ENCODE data around the gene OOEP. TPM values are rescaled to one million over a fixed set of nuclear protein-coding genes. Genes with fewer than 3 reads are reported as not detected.
A peak's percentile ranks its signal among the peaks of the same experiment; 100 is the strongest.
"Not testable (repeated sequence)": the region's sequence is repeated elsewhere in the genome, so short reads cannot be mapped to it uniquely, and the experiment has no call there.

Gene OOEP
- total RNA-seq, 4 donors from 2014 or later, result not detected

DNA sequence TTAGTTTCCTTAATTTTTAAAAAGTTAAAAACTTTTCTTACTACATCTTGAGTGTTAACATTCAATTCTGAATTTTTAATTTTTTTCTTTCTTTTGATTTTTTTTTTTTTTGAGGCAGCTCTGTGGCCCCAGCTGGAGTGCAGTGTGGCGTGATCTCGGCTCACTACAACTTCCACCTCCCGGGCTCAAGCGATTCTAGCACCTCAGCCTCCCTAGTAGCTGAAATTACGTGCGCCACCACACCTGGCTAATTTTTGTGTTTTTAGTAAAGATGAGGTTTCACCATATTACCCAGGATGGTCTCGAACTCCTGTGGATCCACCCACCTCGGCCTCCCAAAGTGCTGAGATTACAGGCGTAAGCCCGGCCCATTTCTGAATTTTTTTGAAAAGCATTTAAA lies 26.2 kb upstream of the OOEP start:
- TF ChIP-seq, protein P1, sequence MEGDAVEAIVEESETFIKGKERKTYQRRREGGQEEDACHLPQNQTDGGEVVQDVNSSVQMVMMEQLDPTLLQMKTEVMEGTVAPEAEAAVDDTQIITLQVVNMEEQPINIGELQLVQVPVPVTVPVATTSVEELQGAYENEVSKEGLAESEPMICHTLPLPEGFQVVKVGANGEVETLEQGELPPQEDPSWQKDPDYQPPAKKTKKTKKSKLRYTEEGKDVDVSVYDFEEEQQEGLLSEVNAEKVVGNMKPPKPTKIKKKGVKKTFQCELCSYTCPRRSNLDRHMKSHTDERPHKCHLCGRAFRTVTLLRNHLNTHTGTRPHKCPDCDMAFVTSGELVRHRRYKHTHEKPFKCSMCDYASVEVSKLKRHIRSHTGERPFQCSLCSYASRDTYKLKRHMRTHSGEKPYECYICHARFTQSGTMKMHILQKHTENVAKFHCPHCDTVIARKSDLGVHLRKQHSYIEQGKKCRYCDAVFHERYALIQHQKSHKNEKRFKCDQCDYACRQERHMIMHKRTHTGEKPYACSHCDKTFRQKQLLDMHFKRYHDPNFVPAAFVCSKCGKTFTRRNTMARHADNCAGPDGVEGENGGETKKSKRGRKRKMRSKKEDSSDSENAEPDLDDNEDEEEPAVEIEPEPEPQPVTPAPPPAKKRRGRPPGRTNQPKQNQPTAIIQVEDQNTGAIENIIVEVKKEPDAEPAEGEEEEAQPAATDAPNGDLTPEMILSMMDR (IDR thresholded peaks at IDR 0.05), result no peak
- TF ChIP-seq POLR2A (IDR thresholded peaks at IDR 0.05), result no peak

DNA sequence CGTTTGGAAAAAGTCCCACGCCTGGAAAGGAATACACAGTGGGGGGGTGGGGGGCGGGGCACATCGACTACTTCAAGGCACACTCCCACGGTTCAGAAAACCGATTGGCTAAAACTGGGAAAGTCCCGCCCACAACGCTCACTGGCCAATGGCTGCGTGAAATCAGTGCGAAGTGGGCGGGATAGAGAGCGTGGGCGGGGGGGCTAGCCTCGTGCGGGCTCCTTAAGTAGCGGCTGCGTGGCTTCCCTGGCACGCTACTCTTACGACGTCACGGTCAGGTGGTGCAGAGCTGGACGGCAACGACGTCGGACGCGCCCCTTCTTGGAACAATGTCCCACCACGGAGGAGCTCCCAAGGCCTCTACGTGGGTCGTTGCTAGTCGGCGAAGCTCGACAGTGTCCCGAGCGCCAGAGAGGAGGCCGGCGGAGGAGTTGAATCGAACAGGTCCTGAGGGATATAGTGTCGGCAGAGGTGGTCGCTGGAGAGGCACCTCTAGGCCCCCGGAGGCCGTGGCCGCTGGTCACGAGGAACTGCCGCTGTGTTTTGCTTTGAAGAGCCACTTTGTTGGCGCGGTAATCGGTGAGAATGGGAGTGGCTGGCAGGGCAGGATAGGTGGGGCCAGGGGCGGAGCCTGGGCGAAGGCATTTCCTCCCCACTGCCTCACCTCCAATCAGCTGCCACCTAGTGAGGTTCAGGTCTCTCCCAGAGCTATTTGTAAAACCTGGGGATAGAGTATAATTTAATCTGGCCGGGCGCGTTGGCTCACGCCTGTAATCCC lies 25.1 kb upstream of the OOEP start, which contains the start of gene DDX43:
Gene DDX43 (plus strand): TSS at position 252 of the 778 bp plus-strand sequence. CDS start 78 bp downstream, at position 330.
- peak; percentile 57 to 61 for DNase-seq
- no peak within 1 kb of the TSS for H3K27ac ChIP-seq
- H3K36me3 ChIP-seq, result no peaks in the 10 kb centered on the region
- intact Hi-C loops (cut with DNase I), result no loop called here
- 65 to 71% methylated on average over 53 to 54 of the region's 54 CpGs for WGBS, 2 donors
- H3K9me3 ChIP-seq, result no peaks in the 10 kb centered on the region
- no peaks in the 10 kb centered on the region for H3K27me3 ChIP-seq
- no peak within 1 kb of the TSS for H3K4me3 ChIP-seq (replicated peaks in 1 of 3)
- no peak for TF ChIP-seq POLR2A (IDR thresholded peaks at IDR 0.05)
- TF ChIP-seq, protein P1 (IDR thresholded peaks at IDR 0.05), result no peak
- H3K4me1 ChIP-seq, result no peaks in the 10 kb centered on the region

More for the DNA sequence above, 26.2 kb upstream of the OOEP start:
- DNase-seq, result no peak
- Histone ChIP-seq H3K36me3 (no peaks in the 10 kb centered on the region), H3K27ac (no peak overlapping the region), H3K27me3 (no peaks in the 10 kb centered on the region), H3K4me3 (replicated peaks in 1 of 3) (no peak overlapping the region), H3K4me1 (no peaks in the 10 kb centered on the region), H3K9me3 (no peaks in the 10 kb centered on the region)
- 85 to 87% methylated on average over 10 of the region's 10 CpGs for WGBS, 2 donors
- intact Hi-C loops (cut with DNase I), result no loop called here

DNA sequence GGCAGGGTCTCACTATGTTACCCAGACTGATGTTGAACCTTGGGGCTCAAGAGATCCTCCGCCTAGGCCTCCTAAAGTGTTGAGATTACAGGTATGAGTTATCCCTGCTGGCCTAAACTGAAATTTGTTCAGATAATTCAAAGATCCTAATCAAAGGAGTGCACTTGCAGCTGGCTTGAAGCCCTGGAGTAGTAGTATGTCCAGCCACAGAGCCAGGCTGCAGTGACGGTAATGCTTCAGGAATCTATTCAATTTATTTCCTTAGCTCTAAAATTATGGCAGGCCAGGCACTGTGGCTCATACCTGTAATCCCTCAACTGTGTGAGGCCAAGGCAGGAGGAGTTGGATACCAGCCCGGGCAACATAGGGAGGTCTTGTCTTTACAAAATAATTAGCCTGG lies 23.6 kb upstream of the OOEP start:
- no peaks in the 10 kb centered on the region for H3K4me1 ChIP-seq
- no peak overlapping the region for H3K4me3 ChIP-seq (replicated peaks in 1 of 3)
- H3K9me3 ChIP-seq, result no peaks in the 10 kb centered on the region
- DNase-seq, result no peak
- WGBS, 2 donors, result 89 to 100% methylated on average over 2 to 3 of the region's 3 CpGs
- H3K36me3 ChIP-seq, result no peaks in the 10 kb centered on the region
- TF ChIP-seq, protein P1 (IDR thresholded peaks at IDR 0.05), result no peak
- TF ChIP-seq POLR2A (IDR thresholded peaks at IDR 0.05), result no peak
- no peak overlapping the region for H3K27ac ChIP-seq
- intact Hi-C loops (cut with DNase I), result no loop called here
- no peaks in the 10 kb centered on the region for H3K27me3 ChIP-seq

DNA sequence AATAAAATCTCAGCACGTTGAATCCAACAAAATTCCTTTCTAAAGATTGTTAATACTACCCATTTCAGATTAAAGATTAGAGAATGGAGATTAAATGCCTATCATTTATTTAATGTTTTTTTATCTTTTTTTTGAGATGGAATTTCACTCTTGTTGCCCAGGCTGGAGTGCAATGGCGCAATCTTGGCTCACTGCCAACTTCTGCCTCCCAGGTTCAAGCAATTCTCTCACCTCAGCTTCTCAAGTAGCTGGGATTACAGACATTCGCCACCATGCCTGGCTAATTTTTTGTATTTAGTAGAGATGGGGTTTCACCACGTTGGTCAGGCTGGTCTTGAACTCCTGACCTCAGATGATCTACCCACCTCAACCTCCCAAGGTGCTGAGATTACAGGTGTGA lies 22.5 kb upstream of the OOEP start:
- H3K27me3 ChIP-seq; H3K4me3 ChIP-seq (replicated peaks in 1 of 3); H3K4me1 ChIP-seq; H3K27ac ChIP-seq; H3K36me3 ChIP-seq; H3K9me3 ChIP-seq; intact Hi-C loops (cut with DNase I): not testable (repeated sequence)
- DNase-seq, result peak in 1 of 2 donors; percentile 14
- WGBS, 2 donors, result 55 to 56% methylated on average over 4 of the region's 4 CpGs

DNA sequence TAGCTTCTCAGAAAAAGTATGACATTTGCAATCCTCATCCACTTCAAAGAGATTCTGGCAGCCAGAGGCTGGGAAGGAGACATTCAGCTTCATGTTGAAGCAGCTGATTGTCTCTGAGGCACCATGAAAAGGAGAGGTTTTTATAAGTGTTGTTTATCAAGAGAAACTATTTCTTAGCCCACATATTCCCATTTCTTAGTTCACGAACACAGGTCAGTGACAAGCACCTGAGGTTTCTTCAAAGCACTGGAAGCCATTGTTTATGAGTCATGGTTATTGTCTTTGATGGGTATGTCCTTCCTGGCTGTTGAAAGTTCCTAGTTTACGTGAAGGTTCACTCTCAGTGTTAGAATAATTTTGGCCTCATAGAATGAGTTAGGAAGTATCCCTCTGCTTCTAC lies 22.0 kb upstream of the OOEP start:
- no peaks in the 10 kb centered on the region for H3K36me3 ChIP-seq
- no peak overlapping the region for H3K27ac ChIP-seq
- 74 to 75% methylated on average over 2 of the region's 2 CpGs for WGBS, 2 donors
- TF ChIP-seq POLR2A (IDR thresholded peaks at IDR 0.05), result no peak
- TF ChIP-seq, protein P1 (IDR thresholded peaks at IDR 0.05), result no peak
- H3K9me3 ChIP-seq, result no peaks in the 10 kb centered on the region
- H3K4me3 ChIP-seq (replicated peaks in 1 of 3), result no peak overlapping the region
- DNase-seq, result no peak
- no peaks in the 10 kb centered on the region for H3K27me3 ChIP-seq
- intact Hi-C loops (cut with DNase I), result no loop called here
- no peaks in the 10 kb centered on the region for H3K4me1 ChIP-seq
